Skeletal muscle satellite cell (primary cell): ENCODE results near the gene SORCS2.

Source experiments
- H3K27me3 ChIP-seq: 2 replicates; pipeline ENCODE4 v1.7.0; 2013; ENCODE audit warnings: low read length; ENCODE audit not compliant: control insufficient read depth, insufficient read depth
- H3K36me3 ChIP-seq: 2 replicates; pipeline ENCODE4 v1.7.0; 2013; ENCODE audit warnings: mild to moderate bottlenecking, control low read depth, low read length; ENCODE audit not compliant: insufficient read depth
- H3K4me1 ChIP-seq: 2 replicates; pipeline ENCODE4 v1.7.0; 2013; ENCODE audit warnings: low read length; ENCODE audit not compliant: control insufficient read depth, insufficient read depth
- H3K4me2 ChIP-seq: 2 replicates; pipeline ENCODE4 v1.7.0; 2013; ENCODE audit warnings: mild to moderate bottlenecking, low read length
- H3K4me3 ChIP-seq: 2 replicates; pipeline ENCODE4 v1.7.0; 2013; ENCODE audit warnings: low read length
- H3K9ac ChIP-seq: 2 replicates; pipeline ENCODE4 v1.7.0; 2013; ENCODE audit warnings: mild to moderate bottlenecking, low read depth, low read length, moderate library complexity
- H3K9me3 ChIP-seq: replicated peaks from 2 replicates; pipeline ENCODE4 v1.7.0; 2013; ENCODE audit warnings: mild to moderate bottlenecking, control low read depth, low read length

SORCS2 gene

GRCh38 chr4:7320206-7320797 lies 128.0 kb downstream of the SORCS2 start:
- Histone ChIP-seq H3K9ac (no peak overlapping the region), H3K36me3 (no peaks in the 10 kb centered on the region), H3K4me3 (no peak overlapping the region), H3K9me3 (no peaks in the 10 kb centered on the region), H3K4me1 (peaks cover 7% of the 10 kb centered on the region), H3K4me2 (no peak overlapping the region), H3K27me3 (peaks cover 5% of the 10 kb centered on the region)

DNA sequence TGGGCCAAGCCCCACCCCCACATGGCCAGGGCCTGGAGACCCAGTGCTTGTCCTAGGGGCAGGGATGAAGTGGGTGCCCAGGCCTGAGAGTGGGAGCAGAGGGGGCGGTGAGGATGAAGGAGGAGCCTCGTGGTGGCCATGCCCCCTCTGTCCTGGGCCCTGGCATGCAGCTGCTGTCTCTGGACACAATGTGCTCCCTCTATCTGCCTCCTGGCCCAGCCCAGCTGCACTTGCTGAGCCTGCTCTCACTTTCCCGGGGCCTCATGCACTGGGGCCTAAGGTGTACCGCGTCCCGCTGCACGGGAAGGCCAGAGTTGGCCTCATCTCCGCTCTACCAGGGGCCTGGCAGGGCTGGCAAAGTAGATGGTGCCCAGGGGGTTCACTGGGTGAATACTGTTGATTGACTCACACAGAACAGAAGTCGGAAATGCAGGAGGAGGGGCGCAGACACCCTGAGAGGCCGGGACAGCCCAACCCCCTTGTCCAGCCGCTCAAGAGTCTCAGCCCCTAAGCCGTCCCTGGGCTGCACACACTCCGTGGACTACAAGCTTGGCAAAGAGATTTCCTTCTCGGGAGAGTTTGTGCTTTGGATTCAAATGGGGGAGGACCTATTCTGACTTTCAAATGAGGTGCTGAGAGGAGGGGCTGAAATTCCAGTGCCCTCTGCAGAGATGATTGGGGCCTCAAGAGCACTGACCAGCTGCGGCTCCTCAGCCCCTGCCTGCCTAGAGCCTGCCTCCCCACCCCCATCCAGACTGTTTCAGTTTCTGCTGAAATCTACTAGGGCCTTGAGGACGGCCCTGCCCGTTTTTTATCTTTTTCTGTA lies 130.0 kb downstream of the SORCS2 start:
- H3K9ac ChIP-seq = no peak overlapping the region
- no peak overlapping the region for H3K4me3 ChIP-seq
- H3K4me2 ChIP-seq = no peak overlapping the region
- H3K27me3 ChIP-seq = peaks cover 11% of the 10 kb centered on the region
- H3K4me1 ChIP-seq = peaks cover 17% of the 10 kb centered on the region
- no peaks in the 10 kb centered on the region for H3K9me3 ChIP-seq
- H3K36me3 ChIP-seq = no peaks in the 10 kb centered on the region

DNA sequence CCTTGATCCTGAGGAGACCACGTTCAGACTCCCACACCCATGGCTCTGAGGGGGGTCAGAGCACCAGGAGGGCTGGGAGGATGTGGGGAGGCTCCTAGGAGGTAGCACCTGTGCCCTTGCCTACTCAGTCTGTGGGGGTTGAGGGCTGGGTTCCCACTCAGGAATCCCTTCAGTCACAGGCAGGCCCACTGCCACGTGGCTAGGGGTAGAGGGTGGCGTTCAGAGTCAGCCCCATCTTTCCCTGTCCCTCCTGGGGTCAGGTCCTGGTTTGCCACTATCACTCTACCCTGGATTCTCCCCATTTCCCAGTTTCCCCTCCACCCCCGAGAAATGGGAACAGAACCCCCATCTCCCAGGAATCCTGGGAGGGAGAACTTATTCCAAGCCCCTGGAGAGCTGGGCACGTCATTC lies 131.1 kb downstream of the SORCS2 start:
- Histone ChIP-seq H3K4me1 (peaks cover 20% of the 10 kb centered on the region), H3K9ac (no peak overlapping the region), H3K27me3 (peaks cover 12% of the 10 kb centered on the region), H3K9me3 (no peaks in the 10 kb centered on the region), H3K36me3 (no peaks in the 10 kb centered on the region), H3K4me2 (no peak overlapping the region), H3K4me3 (no peak overlapping the region)

DNA sequence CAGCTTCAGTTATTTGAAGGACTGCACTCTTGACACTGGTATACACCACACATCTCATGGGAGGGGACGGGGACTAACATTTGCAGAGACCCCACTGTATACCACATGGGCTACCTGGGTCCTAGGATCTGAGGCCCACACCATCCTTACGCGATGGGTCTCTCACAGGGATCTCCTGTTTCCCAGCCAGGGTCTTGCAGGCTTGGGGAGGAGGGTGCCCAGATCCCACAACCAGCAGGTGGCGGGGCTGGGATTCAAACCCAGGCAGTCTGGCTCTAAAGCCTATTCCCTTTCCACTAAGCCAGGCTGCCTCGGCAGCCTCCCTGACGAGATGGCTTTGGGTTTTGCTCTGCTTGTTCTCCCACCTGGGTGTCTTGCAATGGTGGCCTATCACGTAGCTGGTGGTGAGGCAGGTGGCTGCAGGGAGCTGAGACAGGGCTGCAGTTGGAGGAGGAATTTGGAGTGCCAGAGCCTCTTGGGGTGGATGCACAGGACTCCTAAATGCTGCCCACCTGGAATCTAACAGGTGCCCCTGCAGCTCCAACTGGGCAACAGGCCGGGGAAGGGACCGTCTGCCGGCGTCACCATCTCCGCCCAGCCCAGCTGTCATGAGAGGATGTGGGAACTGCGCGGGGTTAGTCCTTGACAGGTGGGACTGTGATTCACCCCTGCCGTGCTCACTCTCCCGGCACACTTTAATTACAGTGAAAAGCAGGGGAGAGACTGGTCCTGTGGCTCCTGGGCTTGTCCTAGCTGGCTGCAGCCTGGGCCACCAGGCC lies 131.7 kb downstream of the SORCS2 start:
- Histone ChIP-seq H3K4me2 (no peak overlapping the region), H3K9ac (no peak overlapping the region), H3K9me3 (no peaks in the 10 kb centered on the region), H3K36me3 (no peaks in the 10 kb centered on the region), H3K4me3 (no peak overlapping the region), H3K4me1 (peaks cover 26% of the 10 kb centered on the region), H3K27me3 (peaks cover 12% of the 10 kb centered on the region)

GRCh38 chr4:7324651-7325121 lies 132.3 kb downstream of the SORCS2 start:
- H3K9ac ChIP-seq = no peak overlapping the region
- H3K4me2 ChIP-seq = no peak overlapping the region
- H3K36me3 ChIP-seq = no peaks in the 10 kb centered on the region
- H3K4me1 ChIP-seq = peaks cover 30% of the 10 kb centered on the region
- no peak overlapping the region for H3K4me3 ChIP-seq
- no peaks in the 10 kb centered on the region for H3K9me3 ChIP-seq
- H3K27me3 ChIP-seq = peaks cover 12% of the 10 kb centered on the region

GRCh38 chr4:7325541-7325940 lies 133.2 kb downstream of the SORCS2 start:
- Histone ChIP-seq H3K4me3 (no peak overlapping the region), H3K4me1 (peaks cover 30% of the 10 kb centered on the region), H3K9me3 (no peaks in the 10 kb centered on the region), H3K4me2 (no peak overlapping the region), H3K27me3 (peaks cover 12% of the 10 kb centered on the region), H3K36me3 (no peaks in the 10 kb centered on the region), H3K9ac (no peak overlapping the region)

- no peaks in the 10 kb centered on the region for H3K9me3 ChIP-seq
- no peak overlapping the region for H3K9ac ChIP-seq
- no peak overlapping the region for H3K4me3 ChIP-seq
- H3K4me2 ChIP-seq = no peak overlapping the region
- peaks cover 12% of the 10 kb centered on the region for H3K27me3 ChIP-seq
- H3K4me1 ChIP-seq = peaks cover 30% of the 10 kb centered on the region
- no peaks in the 10 kb centered on the region for H3K36me3 ChIP-seq
These were observed 134.0 kb downstream of the SORCS2 start for GRCh38 chr4:7326306-7326692.

DNA sequence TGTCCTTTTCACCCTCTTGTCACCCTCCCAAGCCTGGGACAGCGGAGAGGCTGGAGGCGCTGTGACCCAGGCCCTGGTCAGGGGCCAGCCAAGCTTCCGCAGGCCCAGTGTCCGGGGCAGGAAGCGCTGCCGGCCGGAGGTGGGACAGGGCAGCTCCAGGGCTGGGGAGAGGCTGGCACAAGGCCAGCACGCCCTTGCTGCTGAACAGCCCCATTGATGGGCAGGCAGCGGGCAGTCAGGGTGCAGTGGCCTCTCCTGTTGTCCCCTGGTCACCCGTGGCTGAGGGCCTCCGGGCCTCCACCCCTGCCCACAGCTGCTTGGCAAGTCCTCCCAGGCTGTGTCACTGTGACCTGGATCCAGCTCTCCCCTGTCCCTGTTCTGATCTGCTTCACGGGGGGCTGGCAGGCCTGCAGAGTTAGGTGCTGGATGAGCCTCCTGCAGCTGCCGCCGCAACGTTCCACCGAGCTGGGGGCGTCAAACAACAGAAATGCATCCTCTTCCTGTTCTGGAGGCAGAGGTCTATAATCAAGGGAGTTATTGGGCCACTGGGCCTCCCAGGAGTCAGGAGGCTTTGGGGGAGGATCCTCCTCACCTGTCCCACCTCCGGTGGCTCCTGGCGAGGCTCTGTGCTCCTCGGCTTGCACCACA lies 134.5 kb downstream of the SORCS2 start:
- Histone ChIP-seq H3K4me3 (no peak overlapping the region), H3K9ac (no peak overlapping the region), H3K36me3 (no peaks in the 10 kb centered on the region), H3K4me1 (peaks cover 30% of the 10 kb centered on the region), H3K9me3 (no peaks in the 10 kb centered on the region), H3K4me2 (no peak overlapping the region), H3K27me3 (peaks cover 12% of the 10 kb centered on the region)

- H3K27me3 ChIP-seq = peaks cover 12% of the 10 kb centered on the region
- H3K36me3 ChIP-seq = no peaks in the 10 kb centered on the region
- no peaks in the 10 kb centered on the region for H3K9me3 ChIP-seq
These were observed 135.1 kb downstream of the SORCS2 start for GRCh38 chr4:7327341-7327885.

GRCh38 chr4:7328162-7328912 lies 136.0 kb downstream of the SORCS2 start:
- H3K36me3 ChIP-seq = no peaks in the 10 kb centered on the region
- no peak overlapping the region for H3K4me3 ChIP-seq
- H3K9ac ChIP-seq = no peak overlapping the region
- H3K9me3 ChIP-seq = no peaks in the 10 kb centered on the region
- peak overlapping the region; percentile 37 for H3K4me2 ChIP-seq
- H3K4me1 ChIP-seq = peaks cover 37% of the 10 kb centered on the region
- H3K27me3 ChIP-seq = peaks cover 12% of the 10 kb centered on the region

More at GRCh38 chr4:7327341-7327885, 135.1 kb downstream of the SORCS2 start:
- Histone ChIP-seq H3K4me2 (no peak overlapping the region), H3K9ac (no peak overlapping the region), H3K4me1 (peaks cover 36% of the 10 kb centered on the region), H3K4me3 (no peak overlapping the region)
